ENCODE data around the gene SYNE1.
A peak's percentile ranks its signal among the peaks of the same experiment; 100 is the strongest.
"Not testable (repeated sequence)": the region's sequence is repeated elsewhere in the genome, so short reads cannot be mapped to it uniquely, and the experiment has no call there.

Gene SYNE1

DNA sequence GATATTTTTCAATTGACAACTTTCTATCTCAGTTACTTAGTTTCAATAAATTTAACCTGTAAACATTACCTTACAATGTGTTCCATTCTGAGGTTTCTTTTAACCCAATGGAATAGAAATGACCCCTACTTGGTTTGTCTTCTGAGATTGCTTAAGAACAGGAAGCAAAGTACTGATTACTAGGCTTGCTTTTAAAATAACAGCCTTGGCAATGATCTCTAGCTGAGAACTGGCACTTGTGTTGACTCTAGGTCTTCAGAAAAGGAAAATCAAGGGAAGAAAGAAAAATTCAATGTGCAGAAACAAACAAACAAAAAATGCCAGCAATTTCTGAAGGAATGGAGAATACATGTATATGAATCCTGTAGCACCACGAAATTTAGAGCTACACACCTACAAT is 66.1 kb downstream of the SYNE1 start:
- no peak for DNase-seq (ENCODE audit: low spot score)

DNA sequence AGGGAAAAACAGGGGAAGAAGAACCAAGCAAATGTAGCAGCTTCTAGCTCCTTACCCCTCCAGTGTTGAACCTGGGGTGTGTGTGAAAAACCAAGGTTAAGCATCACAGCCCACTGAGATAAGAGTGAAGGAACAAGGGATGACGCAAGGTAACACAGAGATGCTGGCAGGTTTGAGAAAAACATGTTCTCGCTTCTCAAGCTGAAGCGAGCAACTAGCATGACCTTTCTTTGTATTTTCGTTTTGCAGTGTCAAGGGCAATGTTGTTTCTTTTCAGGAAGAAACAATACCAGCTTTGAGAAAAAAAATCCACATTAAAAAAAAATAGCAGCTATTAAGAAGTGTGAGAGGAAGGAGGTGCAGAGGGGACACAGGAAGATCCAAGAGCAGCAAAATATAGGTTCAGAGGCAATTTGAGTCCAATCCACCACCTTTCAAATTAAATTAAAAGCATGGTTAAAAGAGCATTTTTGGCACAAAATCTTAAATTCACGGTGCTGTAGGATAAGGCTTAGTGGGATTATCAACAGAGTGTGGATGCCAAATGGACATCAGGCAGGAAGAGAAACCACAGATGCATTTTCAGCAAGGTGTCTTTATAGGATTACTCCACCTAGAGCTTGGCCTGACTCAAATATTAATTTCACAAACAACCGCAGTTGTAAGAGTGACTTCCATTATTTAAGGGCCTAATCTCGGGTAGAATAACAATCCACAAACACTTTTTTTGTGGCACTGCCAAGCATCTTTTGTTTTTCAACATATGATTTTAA is 70.9 kb downstream of the SYNE1 start:
- DNase-seq (ENCODE audit: low spot score), result no peak

DNA sequence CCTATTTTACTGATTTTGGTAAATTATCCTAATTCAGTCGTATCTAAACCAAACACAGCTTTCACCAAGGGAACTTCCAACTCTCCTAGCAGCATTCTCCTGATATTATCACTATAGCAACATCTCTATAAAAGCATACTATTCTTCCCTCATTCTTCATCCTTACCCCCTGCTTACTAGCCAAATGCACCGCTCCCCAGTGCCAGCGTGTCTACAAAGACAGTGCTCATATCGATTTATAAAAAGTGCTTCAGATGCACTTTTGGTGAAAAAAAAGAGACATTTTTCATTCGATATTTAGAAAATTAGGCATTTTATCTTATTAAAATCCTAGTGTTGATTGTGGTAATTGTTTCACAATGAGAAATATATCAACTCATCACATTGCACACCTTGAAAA is 74.0 kb downstream of the SYNE1 start:
- no peak for DNase-seq (ENCODE audit: low spot score)

DNA sequence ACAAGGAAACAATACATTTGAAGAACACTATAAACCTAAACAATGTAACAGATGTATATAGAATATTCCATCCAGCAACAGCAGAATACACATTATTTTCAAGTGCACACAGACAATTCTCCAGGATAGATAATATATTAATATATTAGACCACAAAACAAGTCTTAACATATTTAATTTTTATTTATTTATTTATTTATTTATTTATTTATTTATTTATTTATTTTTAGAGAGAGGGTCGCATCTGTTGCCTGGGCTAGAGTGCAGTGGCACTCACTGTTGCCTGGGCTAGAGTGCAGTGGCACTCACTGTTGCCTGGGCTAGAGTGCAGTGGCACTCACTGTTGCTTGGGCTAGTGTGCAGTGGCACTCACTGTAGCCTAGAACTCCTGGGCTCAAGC is 78.4 kb downstream of the SYNE1 start:
- not testable (repeated sequence) for DNase-seq (ENCODE audit: low spot score)

DNA sequence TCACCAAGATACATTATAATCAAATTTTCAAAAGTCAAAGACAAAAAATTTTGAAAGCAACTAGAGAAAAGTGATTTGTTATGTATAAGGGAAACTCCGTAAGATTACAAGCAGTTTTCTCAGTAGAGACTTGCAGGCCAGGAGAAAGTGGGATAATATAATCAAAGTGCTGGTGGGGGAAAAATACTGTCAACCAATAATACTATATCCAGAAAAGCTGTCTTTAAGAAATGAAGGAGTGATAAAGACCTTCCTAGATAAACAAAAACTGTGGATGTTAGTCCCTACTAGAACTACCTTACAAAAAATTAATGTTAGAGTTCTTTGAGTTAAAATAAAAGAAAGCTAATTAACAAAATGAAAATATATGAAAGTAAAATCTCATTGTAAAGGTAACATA is 79.7 kb downstream of the SYNE1 start:
- no peak for DNase-seq (ENCODE audit: low spot score)

DNA sequence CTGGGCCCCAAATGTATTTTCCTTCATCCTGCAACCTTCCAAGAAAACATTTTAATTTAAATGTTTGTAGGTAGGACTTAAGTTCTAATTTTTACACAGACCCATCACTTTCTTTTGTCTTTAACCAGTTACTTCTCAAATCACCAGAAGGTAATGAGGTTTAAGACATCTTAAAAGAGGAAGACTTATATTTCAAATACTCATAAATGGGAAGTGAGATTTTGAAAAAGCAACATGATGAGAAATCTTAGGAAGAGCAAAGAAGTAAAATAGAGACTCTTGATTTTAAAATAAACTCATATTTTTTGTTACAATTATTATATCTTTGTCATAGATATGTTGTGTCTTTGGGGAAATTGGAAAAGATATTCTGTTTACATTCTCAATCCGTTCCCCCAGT is 82.3 kb downstream of the SYNE1 start:
- DNase-seq (ENCODE audit: low spot score), result no peak

DNA sequence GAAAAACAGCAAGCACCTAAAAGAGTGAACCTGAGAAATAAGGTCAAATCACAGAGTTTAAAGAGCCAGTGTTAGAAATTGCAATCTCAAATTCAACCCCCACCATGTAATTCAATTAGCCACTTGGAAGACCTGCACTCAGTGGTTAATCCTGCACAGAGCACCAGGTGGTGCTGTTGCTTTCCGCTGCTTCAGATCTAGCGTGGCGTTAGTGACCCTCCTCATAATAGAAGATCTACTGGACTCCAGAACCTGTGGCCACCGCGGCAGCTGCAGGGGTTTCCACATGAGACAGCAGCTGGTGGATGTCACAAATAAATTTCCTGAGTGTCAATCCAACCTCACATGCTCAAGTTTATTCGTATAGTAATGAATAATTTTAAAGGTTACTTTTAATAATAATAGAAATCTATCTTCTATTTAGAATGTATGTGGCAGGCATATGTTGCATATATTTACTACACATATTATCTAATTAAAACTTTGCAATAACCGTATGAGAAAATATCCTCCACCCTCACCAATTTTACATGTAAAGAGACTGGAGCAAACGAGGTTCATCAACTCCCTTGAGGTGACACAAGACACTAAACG is 84.4 kb downstream of the SYNE1 start:
- peak; percentile 78 for DNase-seq (ENCODE audit: low spot score)

DNA sequence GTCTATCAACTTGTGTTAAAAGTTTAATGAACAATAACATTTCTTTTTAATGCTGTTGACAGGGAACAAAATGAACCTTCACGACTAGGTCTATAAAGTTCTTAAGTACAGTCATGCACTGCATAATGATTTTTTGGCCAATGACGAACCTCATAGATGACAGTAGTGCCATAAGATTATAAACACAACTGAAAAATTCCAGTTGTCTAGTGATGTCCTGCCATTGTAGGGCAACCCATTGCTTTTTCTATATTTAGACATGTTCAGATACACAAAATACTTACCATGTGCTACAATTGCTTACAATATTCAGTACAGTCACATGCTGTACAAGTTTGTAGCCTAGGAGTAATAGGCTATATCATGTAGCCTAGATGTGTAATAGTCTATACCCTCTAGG is 93.6 kb downstream of the SYNE1 start:
- no peak for DNase-seq (ENCODE audit: low spot score)

DNA sequence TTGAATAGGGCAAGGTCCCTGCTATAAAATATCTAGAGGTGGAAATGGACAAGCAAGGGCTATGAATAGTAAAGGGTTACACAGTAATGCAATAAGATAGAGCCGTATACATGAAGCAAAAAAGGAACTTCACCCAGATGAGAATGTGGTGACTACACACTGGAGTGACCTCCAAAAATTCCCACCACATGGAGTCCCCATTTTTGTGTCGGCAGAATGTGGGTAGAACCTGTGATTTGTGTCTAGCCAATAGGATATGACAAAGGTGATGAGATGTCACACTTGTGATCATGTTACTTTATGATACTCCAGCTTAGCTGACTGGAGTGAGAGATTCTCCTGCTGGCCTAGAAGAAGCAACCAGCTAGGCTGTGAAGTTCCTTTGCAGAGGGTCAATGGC is 96.8 kb downstream of the SYNE1 start:
- no peak for DNase-seq (ENCODE audit: low spot score)

DNA sequence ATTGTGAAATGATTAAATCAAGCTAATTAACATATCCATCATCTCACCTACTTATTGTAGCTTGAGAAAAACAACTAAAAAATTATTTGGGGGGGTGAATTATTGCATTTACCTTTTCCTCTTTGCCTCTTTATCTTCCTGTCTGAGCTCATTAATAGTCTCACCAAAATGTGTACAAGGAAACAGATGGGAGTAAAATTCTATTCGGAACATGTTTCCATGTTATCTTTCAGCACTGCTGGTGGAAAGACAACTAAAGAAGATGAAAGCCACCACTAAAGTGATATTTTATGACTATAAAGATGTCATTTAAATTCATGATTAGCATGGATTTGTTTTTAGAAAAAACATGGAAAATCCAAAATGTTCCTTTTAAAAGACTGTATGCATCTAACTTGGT is 102.6 kb downstream of the SYNE1 start:
- DNase-seq (ENCODE audit: low spot score), result no peak

DNA sequence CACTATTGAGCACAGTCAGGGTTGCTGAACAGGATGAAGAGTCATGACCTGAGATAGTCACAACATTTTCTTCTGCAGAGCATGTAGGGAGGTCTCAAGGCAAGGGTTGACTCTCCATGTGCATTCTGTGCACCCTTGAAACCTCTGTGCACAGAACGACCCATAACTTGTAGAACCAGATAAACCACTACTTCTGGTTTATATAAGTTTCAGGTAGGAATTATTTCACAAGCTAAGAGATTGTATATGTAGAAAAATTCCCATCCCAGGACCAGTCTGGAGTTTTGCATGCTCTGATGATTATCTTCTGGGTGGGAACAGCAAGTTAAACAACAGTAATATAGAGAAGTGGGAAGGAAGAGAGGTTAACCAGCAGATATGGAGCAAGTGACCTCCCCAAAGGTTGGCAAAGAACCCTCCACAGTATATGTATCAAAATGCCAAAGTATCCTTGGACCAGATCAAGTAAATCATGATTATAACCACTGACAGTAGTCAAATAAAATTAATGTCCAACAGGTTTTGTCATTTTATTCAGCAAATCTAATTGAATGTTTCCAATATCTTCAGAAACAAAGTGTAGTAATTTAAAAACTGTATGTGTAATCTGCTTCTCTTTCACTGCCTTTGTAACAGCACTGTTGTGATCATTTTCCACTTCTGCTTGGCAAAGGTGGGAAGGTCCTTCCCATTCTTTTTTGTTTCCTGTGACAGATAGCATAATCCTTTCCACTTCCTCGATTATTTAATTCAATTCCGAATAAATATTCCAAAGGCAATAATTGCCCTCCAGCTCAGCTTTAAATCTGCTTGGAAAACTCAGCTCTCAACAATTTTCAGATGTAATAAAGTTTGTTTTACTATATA is 104.4 kb downstream of the SYNE1 start:
- DNase-seq (ENCODE audit: low spot score), result no peak

DNA sequence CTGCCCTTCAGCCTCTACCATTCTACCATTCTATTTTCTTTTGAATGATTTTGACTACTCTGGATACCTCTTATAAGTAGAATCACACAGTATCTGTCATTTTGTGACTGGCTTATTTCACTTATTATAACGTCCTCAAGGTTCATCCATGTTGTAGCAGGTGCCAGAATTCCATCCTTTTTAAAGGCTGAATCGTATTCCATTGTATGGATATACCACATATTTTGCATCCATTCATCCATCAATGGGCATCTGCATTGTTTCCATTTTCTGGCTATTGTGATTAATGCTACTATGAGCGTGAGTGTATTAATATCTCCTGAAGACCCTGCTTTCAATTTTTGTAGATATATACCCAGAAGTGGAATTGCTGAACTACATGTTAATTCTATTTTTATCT is 105.5 kb downstream of the SYNE1 start:
- no peak for DNase-seq (ENCODE audit: low spot score)

DNA sequence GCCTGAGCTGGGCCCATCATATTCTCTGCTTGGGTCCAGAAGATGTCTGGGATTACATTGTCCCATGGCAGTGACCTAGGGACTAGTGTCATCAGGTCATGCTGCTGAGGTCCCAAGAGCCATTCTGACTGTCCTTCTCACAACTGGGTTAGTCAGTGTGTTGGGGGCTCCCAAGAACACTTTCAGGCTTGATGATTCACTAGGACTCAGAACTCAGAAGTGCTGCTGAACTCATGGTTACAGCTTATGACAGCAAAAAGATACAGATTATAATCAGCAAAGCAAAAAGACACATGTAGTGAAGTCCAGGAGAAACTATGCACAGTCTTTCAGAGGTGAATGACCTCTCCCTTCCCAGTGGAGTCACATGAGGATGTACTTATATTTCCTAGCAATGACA is 107.8 kb downstream of the SYNE1 start:
- peak; percentile 16 for DNase-seq (ENCODE audit: low spot score)

DNA sequence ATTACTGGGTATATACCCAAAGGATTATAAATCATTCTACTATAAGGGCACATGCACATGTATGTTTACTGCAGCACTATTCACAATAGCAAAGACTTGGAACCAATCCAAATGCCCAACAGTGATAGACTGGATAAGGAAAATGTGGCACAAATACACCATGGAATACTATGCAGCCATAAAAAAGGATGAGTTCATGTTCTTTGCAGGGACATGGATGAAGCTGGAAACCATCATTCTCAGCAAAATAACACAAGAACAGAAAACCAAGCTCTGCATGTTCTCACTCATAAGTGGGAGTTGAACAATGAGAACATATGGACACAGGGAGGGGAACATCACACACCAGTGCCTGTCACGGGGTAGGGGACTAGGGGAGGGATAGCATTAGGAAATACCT is 123.0 kb downstream of the SYNE1 start:
- DNase-seq (ENCODE audit: low spot score), result not testable (repeated sequence)

DNA sequence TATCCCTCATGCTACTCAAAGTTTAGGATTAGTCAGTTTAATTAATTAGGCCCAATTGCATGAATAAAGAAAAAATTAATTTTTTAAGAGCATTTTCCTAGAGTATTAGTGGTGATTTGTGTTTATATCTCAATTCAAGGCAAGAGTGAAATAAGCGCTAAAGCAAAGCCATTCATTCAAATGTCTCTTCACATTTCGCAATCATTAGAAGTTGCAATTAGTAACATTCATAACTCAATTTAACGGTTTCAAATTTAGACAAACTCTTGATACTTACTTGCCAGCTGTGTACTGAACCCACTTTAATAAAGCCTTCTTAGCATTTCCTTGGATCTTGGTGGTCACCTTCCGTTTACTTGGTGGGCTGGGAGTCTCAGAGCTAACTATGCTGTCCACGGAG is 127.2 kb downstream of the SYNE1 start:
- DNase-seq (ENCODE audit: low spot score), result no peak

DNA sequence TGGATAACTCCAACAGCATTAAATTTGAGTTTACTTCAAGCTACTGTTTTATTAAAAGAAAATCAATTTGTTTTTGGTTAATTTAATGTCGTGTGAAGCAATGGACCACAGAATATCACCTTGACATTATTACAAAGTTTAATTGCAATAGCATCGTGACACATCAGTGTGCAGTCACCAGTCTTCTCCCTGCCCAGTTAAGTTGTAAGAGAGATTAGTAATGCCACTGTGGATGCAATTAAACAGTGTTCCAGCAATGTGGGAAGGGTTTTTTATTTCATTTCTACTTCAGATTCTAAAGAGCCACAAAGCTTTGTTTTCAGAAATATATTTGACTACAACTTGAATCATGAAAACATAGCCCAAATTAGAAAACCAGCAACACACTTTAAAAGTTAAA is 128.7 kb downstream of the SYNE1 start:
- DNase-seq (ENCODE audit: low spot score), result peak; percentile 18

DNA sequence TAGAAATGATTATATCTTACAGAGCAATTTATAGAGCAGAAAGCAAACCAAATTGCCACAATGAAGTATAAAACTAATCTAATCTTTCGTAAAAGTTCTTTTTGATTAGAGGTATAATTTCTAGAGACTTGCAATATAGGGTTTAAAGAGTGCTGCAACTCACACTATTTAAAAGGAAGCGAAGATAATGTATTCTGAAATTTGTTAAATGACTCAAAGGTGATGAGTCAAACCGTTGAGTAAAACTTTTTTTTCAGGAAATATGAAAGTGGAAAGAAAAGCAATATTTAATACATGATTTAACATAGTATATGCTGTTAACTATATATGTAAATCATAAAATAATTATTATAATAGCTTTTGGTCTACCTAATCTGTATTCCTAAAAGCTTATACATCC is 133.6 kb downstream of the SYNE1 start:
- DNase-seq (ENCODE audit: low spot score), result no peak

DNA sequence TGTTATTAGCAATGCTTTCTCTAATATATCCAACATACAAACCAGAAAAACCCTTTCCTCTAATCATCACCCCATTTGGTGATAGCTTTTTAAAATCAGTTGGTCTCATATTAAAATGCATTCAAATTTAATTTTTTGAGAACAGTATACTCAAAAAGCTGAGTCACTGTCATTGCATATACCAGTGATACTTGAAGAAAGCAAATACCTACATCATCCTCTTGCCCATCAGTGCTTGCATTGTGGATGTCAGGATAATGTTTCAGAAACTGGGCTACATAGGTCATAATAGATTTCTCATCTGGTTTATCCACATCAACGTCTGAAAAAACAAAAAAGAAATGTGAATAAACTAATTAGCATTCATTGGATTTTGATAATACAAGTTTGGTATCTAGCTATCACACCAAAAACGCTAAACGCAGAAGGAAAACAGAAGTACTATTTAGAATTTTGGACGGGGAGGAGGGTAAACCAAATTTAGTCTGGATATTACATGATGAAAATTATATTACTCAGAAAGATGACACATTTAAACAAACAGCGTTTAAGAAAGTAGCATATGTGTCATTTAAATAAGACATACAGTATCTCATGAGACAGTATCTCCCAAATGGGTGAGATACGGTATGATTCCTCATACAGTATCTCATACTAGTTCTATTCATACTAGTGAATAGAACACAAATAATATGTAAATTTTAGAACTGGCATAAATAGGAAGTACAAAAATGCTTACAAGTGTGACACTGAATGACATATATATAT is 134.6 kb downstream of the SYNE1 start:
- no peak for DNase-seq (ENCODE audit: low spot score)

DNA sequence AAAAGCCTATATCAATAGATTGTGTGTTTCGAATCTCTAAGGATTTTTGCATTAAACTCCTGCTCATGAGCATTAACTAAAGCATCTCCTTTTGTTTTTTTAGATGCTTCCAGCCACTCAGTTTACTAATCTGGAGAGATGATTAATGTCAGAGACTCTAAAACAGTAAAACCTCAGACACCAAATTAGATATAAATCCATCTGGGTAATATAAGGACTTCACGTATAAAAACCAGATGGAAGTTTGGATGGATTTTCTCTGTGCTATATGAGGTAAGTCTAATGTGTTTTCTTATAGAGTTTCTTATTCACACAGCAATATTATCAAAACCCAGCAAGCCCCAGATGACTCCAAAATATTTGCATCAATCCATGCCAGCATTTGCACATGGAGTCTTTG is 137.2 kb downstream of the SYNE1 start:
- DNase-seq (ENCODE audit: low spot score), result no peak

DNA sequence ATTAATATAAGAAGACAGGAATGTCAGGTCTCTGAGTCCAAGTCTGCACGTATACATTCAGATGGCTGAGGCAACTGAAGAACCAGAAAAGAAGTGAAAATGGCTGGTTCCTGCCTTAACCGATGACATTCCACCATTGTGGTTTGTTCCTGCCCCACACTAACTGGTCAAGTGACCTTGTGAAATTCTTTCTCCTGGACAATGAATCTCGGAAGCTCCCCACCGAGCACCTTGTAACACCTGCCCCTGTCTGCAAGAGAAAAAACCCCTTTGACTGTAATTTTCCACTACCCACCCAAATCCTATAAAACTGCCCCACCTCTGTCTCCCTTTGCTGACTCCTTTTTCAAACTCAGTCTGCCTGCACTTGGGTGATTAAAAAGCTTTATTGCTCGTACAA is 140.4 kb downstream of the SYNE1 start:
- no peak for DNase-seq (ENCODE audit: low spot score)

DNA sequence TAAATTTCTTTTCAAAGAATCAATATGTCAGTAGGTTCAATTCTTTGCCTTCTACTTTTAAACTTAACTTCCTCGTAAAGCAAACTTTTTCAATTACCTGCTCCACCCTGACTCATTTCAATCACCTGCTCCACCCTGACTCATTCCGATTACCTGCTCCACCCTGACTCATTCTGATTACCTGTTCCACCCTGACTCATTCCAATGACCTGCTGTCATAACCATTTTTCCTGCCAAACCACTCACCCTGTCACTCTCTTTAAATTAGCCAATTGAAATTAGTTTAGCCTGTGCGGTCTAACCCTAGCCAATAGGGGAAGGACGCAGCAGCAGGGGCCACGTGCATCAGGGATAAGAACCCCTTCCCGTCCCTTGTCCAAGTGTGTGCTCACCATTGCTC is 141.7 kb downstream of the SYNE1 start:
- not testable (repeated sequence) for DNase-seq (ENCODE audit: low spot score)

DNA sequence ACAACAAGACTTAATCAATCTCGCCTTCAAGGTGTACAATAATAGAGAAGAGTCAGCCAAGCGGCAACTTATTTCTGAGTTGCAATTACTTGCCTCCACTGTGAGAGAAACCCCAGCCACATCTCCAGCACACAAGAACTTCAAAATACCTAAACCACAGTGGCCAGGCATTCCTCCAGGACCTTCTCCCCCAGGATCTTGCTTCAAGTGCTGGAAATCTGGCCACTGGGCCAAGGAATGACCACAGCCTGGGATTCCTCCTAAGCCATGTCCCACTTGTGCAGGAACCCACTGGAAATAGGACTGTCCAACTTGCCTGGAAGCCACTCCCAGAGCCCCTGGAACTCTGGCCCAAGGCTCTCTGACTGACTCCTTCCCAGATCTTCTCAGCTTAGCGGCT is 144.9 kb downstream of the SYNE1 start:
- not testable (repeated sequence) for DNase-seq (ENCODE audit: low spot score)
